Dermis blood vessel endothelial cell (primary cell): ENCODE results near the gene PLCG2. TPM values are rescaled to one million over a fixed set of nuclear protein-coding genes. Genes with fewer than 3 reads are reported as not detected.
"Not testable (repeated sequence)": the region's sequence is repeated elsewhere in the genome, so short reads cannot be mapped to it uniquely, and the experiment has no call there.

Source experiments
- DNase-seq: peaks from one replicate; pipeline ENCODE4 v3.0.0; 2010
- total RNA-seq: library from RNA; depleted of rRNA; stranded (reverse); fragments of >200 nt; gene quantifications from 2 replicates; pipeline ENCODE4 v1.2.3, GENCODE V29; 2014

The PLCG2 gene
- total RNA-seq, 1 donor from 2014 or later: 23.5 TPM

- DNase-seq: no peak
Measured at GRCh38 chr16:81848306-81848853, 69.3 kb downstream of the PLCG2 start.

GRCh38 chr16:81850197-81850944 lies 71.3 kb downstream of the PLCG2 start:
- no peak for DNase-seq

- DNase-seq: no peak
Measured at GRCh38 chr16:81852347-81852746, 73.3 kb downstream of the PLCG2 start.

- no peak for DNase-seq
Measured at GRCh38 chr16:81855552-81856153, 76.6 kb downstream of the PLCG2 start.

GRCh38 chr16:81860287-81861266 lies 81.5 kb downstream of the PLCG2 start:
- DNase-seq: no peak

- DNase-seq: peak; percentile 48
Measured at GRCh38 chr16:81861503-81861902, 82.4 kb downstream of the PLCG2 start.

GRCh38 chr16:81861915-81862314 lies 82.8 kb downstream of the PLCG2 start:
- peak; percentile 72 for DNase-seq

- no peak for DNase-seq
Measured at GRCh38 chr16:81863630-81864352, 84.7 kb downstream of the PLCG2 start.

- DNase-seq: no peak
Measured at GRCh38 chr16:81864646-81865382, 85.7 kb downstream of the PLCG2 start.

GRCh38 chr16:81866820-81867440 lies 87.8 kb downstream of the PLCG2 start:
- DNase-seq: peak; percentile 86

- no peak for DNase-seq
Measured at GRCh38 chr16:81868057-81868748, 89.1 kb downstream of the PLCG2 start.

GRCh38 chr16:81869326-81869725 lies 90.2 kb downstream of the PLCG2 start:
- no peak for DNase-seq

GRCh38 chr16:81873206-81873605 lies 94.1 kb downstream of the PLCG2 start:
- peak; percentile 38 for DNase-seq

GRCh38 chr16:81873843-81874752 lies 95.0 kb downstream of the PLCG2 start:
- peak; percentile 83 for DNase-seq

GRCh38 chr16:81875461-81875860 lies 96.4 kb downstream of the PLCG2 start:
- no peak for DNase-seq

- no peak for DNase-seq
Measured at GRCh38 chr16:81876273-81876900, 97.3 kb downstream of the PLCG2 start.

- DNase-seq: not testable (repeated sequence)
Measured at GRCh38 chr16:81877490-81877889, 98.4 kb downstream of the PLCG2 start.

- DNase-seq: no peak
Measured at GRCh38 chr16:81878529-81878928, 99.4 kb downstream of the PLCG2 start.

GRCh38 chr16:81879625-81880024 lies 100.5 kb downstream of the PLCG2 start:
- DNase-seq: no peak
